C4-2B (cell line): ENCODE measurements around the gene IQGAP3.

Experiments
- H3K27ac ChIP-seq: fragments of 450-650 bp; 2 replicates; pipeline ENCODE4 v1.5.1; 2017
- ZFX ChIP-seq: fragments of 450-650 bp; IDR thresholded peaks from 2 replicates; pipeline ENCODE4 v1.6.1; 2017
- TF ChIP-seq, protein P1 (sequence below): fragments of 450-650 bp; conservative IDR thresholded peaks from 2 replicates; pipeline ENCODE4 v1.5.1; 2017; ENCODE audit warnings: mild to moderate bottlenecking

Gene IQGAP3

DNA sequence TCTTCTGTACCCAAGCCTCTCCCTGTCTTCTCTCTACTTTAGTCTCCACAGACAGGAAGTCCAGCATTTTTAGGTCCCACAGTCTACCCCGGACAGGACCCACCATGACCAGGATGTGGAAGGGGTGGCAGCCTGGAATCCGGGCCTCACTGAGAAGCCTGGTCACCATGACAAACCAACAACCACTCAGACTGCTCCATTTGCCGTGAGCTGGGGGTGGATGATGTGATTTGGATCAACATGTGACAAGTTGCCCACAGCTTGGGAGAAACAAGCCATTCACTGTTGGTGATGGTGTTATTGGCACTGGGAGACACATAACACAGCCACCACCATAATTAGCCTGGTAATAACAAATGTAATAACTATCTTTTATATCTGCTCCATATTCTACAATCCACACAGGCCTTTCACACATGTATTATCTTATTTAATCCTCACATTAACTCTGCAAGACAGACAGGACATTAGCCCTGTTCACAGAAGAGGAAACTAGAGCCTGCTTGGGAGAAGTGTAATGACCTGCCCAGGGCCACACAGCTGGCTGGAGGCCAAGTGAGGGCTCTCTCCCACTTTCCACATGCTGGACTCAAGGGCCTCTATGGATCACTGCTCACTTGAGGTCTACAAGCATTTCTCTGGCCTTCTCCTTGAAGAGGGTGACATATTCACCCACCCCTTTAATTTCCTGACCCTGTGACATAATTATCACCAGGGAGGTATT is 94.7 kb downstream of the IQGAP3 start:
- TF ChIP-seq, protein P1, sequence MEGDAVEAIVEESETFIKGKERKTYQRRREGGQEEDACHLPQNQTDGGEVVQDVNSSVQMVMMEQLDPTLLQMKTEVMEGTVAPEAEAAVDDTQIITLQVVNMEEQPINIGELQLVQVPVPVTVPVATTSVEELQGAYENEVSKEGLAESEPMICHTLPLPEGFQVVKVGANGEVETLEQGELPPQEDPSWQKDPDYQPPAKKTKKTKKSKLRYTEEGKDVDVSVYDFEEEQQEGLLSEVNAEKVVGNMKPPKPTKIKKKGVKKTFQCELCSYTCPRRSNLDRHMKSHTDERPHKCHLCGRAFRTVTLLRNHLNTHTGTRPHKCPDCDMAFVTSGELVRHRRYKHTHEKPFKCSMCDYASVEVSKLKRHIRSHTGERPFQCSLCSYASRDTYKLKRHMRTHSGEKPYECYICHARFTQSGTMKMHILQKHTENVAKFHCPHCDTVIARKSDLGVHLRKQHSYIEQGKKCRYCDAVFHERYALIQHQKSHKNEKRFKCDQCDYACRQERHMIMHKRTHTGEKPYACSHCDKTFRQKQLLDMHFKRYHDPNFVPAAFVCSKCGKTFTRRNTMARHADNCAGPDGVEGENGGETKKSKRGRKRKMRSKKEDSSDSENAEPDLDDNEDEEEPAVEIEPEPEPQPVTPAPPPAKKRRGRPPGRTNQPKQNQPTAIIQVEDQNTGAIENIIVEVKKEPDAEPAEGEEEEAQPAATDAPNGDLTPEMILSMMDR = no peak
- TF ChIP-seq ZFX = no peak
- no peak overlapping the region; the same call in 1 of the 2 replicates for H3K27ac ChIP-seq

DNA sequence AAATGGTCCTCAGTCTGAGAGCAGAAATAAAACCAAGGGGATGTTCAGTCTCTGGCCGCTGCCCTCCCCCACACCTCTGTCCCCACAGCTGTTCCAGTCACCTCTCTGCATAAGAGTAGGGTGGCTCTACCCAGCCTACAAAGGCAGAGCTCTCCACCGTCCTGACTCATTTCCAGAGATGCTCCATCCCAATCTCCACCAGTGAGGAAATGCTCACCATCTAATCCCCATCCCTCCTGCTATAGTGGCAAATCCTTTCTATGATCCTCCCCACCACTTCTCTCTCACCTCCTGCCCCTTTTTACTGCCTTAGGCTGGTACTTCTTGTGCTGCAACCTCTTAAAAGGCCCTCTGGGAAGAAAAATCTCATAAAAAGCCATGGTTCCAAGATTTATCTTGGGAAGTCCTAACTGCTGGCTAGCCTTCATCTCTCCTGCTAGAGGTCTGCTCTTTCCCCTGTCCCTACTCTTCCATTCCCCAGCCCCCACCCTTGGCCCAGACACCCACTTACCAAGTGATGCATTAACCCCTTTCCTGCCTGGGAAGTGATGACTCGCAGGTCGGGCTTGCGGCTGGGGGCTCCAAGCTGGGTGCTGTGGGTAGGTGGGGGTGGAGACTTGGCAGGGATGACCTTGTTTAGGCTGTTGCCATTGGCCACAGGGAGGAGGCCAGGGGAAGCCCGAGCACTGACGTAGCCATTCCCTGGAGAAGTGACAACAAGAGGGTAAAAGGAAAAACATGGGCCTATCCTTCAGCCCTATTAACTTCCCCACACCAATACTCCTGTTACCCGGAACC is 95.7 kb downstream of the IQGAP3 start:
- TF ChIP-seq ZFX = no peak
- TF ChIP-seq, protein P1 = no peak
- H3K27ac ChIP-seq = peak overlapping the region; percentile 3; the same call in 1 of the 2 replicates

DNA sequence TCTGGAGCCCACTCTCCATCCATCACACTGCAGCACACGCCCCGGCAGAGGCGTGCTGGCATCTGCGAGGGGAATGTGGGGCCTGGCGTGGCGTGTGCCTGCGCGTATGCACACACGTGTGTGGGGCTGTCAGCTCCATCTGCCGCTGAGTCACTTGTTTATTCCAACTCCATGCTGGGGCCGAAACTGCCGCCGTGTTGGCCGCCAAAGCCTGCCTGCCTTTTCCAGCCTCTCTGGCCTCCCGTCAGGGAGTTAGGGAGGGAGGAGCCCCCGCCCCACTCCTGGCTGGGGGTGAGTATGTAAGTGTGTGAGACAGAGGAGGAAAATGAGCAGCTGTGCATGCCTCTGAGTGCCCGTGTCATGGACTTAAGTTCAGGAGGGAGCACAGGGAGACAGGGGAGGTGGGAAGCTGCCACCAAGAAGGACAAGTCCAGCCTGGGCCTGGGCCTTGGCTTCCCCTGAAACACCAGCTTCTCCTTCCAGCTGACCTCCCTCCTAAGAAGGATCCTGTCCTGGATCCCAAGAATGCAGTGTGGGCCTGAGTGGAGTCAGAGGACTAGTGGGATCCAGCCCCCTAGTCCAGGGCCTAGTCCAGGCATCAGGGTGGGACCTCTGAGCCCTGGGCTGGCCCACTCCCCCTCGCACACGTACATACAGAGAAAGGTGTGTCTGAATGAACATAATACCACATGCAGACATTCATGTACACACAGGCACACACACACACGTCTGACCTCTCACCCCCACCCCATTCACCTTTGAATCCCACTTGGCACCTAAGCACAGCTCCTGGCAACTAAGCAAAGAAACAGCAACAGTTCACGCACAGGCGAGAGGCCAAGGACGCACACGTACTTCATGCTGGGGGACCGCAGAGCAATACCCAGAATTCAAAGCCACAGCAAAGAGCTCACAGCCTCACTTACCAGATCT is 96.5 kb downstream of the IQGAP3 start:
- TF ChIP-seq, protein P1 = no peak
- TF ChIP-seq ZFX = no peak
- peak overlapping the region; percentile 3; the same call in 1 of the 2 replicates for H3K27ac ChIP-seq
